GM18511 (cell line): Measurements from ENCODE around the gene UGT8.
"Not testable (repeated sequence)": the region's sequence is repeated elsewhere in the genome, so short reads cannot be mapped to it uniquely, and the experiment has no call there.

Source experiments
- ATAC-seq: cut with Tn5 transposase; IDR thresholded peaks from one replicate; pipeline ENCODE4 v1.9.1; 2021; ENCODE audit warnings: mild to moderate bottlenecking, moderate library complexity; ENCODE audit not compliant: unreplicated experiment

UGT8 gene

DNA sequence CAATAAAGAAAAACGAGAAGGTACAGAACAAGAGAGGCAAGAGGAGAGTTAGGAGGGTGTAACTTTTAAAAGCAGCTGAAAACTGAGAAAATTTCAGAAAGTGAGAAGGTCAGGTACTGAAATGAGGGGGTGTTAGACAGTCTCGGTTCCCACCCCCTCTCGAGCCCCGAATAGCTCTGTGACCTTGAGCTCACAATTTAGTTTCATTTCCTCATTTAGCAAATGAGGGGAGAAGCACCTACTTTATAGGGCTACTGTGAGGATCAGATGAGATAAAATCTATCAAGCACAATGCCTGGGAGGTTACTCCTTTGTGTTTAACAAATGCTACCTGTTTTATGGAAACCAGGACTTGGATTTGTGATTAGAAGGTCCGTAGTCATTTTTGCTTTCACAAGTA lies 4.9 kb downstream of the UGT8 start:
- peak; percentile 91 for ATAC-seq

DNA sequence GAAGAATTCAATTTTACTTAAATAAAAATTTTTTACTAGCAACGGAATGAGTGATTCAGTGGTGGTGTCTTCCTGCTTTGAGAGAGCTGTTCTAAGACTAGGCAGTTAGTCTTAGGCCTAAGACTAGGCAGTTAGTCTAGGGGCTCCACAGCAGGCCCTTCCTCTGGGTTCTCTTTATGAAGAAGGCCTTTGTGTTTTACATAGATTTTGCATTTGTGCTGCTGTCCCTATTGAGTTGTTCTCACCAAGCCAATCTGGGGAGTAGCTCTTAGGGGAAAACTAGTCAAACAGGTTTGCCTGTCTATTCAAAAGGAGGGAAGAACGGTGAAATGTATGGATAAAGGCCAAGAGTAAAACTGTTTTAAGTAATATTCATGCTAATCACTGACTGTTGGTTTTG lies 7.6 kb downstream of the UGT8 start:
- ATAC-seq = no peak

DNA sequence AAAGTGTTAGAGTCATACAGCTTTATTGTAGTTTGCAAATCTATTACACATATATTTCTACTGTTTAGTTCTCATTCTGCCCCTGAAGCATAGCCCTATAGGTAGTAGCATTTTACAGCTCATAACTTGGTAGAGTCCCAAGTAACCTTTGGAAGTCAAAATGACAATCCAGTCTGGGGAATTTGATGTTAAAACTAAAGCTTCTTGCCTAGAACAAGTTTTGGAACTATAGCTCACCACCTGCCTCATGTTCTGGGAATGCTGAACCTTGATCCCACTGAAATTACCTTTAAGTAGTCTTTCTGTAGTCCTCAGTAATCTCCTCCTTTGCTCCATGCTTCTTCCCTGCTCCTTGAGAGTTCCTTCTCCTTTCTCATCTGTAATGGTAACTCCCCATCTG lies 8.4 kb downstream of the UGT8 start:
- no peak for ATAC-seq

DNA sequence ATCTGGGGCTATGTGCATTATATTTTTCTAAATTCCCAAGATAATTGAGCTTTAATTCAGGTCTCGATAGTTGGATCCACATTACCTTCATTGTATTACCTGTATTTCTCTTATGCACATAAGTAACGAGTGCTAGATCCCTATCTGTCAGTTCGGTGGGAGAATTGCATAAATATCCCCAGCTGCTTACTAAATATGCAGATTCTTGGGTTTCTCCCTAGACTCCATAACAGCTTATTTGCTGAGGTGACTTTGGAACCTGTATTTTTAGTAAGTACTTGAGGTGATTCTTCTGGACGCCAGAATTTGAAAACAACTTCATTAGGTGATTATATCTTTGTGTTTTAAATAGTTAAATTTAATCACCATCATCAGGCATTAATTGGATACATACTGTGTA lies 15.0 kb downstream of the UGT8 start:
- no peak for ATAC-seq

DNA sequence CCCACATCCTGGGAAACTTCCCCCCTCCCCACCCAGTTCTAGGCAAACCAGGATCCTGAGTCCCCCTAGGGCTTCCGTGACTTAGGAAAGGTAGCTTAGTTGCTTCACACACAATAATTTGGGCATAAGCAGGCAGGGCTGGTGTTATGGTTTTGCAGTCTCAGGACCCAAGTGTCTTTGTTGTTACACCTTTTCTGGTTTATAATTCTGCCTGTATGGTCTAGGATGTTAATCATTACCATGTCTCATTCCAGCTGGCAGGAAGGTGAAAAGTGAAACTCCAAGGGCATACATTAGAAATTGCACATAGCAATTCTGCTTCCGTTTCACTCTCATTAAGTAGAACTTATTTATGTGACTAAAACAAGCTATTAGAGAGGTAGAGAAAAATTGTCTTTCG lies 16.8 kb downstream of the UGT8 start:
- peak; percentile 92 for ATAC-seq

DNA sequence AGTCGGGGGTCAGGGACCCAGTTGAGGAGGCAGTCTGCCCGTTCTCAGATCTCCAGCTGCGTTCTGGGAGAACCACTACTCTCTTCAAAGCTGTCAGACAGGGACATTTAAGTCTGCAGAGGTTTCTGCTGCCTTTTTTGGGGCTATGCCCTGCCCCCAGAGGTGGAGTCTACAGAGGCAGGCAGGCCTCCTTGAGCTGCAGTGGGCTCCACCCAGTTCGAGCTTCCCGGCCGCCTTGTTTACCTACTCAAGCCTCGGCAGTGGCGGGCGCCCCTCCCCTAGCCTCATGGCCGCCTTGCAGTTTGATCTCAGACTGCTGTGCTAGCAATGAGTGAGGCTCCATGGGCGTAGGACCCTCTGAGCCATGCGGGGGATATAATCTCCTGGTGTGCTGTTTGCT lies 17.4 kb downstream of the UGT8 start:
- not testable (repeated sequence) for ATAC-seq

DNA sequence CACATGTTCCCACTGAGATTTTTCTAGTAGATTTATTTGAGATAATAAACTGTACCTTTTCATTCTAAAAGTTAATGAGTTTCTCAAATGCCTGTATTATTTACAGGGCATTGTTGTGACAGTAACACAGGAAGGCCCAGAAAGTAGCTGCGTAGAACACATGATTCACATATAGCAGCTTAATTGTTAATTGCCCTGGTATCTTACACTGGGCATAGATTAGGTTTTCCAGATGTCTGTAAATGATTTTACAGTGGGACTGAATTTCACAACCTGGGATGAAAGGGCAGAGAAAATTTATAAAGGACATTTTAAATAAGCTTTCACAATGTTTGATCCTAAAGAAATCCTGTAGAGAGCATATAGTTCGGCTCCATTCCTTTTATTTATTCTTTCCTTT lies 27.6 kb downstream of the UGT8 start:
- ATAC-seq = no peak

DNA sequence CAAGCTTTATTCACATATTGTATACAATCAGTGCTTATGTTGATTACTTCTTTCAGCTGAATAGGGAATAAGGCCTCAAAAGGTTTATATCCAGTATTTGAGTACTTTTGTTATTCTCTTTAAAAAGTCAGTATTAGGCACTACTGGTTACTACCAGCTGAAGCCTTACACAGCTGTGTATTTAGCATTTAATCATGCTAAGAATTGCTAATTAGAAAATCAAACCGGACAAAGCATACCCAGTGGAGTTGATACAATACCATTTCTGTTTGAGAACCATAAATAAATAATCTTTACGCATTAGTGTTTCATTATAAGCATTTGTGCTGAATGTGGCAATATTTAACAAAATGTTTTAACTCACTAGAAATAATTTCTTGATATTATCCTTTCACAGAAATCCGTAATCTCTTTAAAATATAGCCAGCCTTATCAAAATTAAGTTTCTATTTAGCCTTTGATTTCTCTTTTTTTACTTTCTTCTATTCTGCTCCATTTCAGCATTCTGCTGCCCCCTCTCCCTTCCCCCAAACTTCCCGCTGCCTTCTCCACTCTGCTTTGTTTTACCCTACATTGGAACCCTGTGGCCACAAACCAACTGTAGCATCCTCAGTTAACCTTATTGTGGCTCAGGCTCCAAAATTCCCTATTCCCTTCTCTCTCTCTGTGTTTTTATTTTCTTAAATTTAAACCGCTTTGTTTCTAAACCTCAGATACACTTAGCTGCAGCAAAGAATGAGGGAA lies 37.8 kb downstream of the UGT8 start:
- ATAC-seq = no peak

DNA sequence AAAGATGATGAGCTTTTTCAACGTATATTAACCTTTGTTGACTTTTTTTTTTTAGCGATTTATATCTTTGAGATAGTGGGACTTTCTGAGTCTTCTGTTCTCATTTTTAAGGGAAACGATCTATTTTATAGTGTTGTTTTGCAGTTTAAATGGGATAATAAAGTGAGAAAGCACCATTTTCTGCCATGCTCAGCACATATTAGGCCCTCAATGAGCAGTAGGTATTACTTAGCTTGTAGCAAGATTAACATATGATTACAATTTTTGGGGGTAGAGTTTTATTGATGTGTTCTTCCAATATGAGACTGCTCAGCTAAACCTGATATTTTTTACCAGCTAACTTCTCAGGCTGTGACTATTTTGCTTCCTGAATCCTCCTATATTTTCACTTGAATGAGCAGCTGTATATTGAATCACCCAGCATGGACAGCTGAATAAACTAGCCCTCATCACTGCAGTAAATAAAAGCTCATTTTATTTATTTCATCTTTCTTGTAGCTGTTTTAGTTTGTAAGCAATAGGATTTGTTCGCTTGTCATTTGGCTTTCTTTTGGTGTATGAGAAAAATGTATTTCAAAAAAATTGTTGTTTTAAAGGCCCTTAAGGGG lies 43.7 kb downstream of the UGT8 start:
- no peak for ATAC-seq

DNA sequence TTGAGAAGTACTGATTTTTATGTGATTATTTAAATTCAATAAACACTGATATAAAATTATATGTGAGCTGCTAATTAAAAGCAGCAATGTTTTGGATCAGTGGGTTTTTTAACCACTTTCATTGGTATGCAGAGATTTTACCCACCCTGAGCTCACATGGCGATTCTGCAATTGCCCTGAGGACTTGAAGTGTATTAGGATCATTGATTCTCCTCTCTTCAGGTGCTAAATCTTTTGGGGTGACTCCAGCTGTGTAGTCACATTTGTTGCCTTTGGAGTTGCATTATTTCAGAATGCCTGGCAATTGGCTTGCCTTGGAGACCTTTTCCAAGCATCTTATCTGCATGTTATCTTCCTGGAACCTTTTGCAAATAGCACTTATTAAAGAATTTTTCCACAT lies 51.3 kb downstream of the UGT8 start:
- ATAC-seq = no peak

DNA sequence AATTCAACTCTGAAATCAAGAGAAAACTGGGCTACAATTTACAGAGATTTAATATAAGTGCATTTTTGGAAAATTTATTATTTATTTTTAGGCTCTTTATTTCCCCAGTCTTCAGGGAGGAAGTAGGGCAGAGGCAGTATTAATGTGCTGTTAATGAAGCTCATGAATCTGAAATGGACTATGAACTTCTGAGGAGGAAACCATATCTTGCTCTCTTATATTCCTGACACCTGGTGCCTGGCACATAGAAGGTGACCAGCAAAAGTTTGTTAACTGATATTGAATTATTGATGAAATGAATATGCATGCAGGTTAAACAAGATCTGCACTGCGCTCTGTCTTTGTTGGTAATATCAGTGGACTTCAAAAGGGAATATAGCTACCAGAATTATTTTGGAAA lies 55.1 kb downstream of the UGT8 start:
- no peak for ATAC-seq

DNA sequence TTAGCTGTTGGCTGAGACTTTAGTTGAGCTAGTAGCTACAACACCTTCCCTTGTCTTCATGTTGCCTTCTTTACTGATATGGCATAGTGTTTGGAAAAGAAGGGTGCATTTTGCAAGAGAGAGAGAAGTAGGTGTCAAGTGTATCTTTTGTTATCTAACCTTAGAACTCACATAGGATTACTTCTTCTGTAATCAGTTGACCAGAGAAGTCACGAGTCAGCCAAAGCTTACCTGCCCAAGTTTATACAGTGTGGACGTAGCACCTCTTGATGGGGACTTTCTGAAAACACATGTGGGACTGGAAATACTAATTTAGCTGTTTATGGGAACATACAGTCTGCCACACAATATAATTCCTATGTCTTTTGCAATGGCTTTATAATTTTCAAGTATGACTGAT lies 56.0 kb downstream of the UGT8 start:
- ATAC-seq = no peak

DNA sequence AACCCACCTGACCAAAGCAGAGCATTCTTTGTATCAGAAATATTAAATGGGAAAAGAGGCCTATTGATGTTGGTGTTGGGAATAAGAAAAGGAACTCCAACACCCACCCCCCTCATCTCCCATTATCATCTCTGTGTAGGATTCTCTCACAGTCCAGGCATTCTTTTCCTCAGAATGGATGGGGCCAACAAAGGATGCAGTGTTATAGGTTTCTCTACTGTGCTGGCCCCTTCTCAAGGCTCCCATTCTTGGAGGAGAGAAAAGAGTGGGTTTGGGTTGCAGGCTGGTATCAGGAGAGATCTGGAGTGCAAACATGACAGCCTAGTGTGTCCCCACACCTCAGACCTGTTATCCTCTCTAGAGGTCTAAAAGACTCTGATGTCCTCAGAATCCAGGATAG lies 59.6 kb downstream of the UGT8 start:
- no peak for ATAC-seq

DNA sequence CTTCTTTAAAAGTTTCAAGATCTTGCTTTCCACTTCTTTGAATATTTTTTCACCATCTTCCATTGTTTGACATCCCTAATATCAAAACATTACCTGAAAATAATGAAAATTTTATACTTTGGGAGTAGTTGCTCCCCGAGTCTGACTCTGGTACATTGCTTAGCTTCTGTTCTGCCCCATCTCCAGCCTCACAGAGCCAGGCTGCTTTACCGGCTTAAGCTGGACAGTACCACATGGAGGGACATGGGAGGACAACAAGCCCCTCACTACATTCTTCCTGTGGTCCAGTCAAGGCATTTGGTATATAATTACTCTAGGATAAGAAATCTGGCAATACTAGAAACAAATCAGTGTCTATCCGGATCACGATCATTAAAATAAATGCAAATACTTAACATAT lies 60.2 kb downstream of the UGT8 start:
- ATAC-seq = no peak

DNA sequence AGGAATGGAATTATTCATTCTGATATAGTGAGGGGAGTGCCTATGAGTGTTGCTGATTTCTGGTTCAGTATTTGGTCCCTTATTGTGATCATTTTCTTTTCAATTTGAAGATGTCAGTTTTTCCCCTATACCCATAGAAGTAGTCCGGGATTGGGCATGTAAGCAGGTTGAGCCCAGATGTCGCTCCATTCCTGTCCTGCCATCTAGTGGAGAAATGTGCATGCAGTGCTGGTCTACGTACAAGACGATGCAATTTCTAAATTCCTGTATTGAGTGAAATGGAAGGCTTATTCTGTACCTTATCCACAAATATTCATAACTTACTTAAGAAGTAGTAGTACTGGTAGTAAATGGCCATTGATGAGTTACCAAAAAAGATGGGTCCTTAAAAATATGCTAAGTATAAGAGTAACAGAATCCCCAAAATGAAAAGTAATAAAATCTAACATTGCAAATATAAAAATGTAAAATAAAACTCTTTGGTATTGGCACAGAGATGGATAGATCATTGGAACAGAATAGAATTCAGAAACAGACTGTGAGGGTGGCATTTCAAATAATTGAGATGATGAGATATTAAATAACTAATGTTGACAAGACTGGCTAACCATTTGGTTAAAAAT lies 60.9 kb downstream of the UGT8 start:
- peak; percentile 96 for ATAC-seq

DNA sequence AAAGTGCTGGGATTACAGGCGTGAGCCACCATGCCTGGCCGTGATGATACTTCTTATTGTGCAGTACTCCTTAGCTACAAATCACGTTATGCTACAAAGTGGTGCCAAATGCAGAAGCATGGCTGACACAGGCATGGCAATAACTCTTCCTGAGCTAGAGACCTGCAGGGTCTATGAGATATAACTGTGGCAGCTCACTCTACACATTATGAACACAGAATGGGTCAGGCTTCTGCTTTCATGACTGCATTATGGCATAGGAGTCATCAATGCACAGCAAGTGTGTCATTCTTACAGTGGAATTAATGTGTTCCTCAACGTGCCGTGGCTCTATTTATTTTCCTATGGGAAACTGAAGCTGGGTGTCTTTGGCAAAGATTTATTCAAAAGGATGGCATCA lies 64.5 kb downstream of the UGT8 start:
- no peak for ATAC-seq

DNA sequence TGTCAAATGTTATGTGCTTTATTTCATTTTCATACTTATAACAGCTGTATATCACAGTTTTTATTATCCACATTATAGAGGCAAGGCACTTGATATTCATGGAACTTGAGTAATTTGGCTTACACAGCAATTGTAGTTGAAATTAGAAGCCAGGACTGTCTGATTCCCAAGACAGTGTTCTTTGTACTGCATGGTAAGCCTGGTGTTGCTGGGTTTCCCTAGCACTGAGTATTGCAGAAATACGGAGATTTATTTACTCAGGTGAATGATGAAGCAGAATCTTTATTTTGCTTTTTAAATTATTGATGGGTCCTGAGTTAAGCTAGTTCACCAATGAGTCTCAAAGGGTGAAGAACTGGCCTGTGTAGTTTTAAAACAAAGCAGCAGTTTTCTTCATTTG lies 70.0 kb downstream of the UGT8 start:
- ATAC-seq = no peak

DNA sequence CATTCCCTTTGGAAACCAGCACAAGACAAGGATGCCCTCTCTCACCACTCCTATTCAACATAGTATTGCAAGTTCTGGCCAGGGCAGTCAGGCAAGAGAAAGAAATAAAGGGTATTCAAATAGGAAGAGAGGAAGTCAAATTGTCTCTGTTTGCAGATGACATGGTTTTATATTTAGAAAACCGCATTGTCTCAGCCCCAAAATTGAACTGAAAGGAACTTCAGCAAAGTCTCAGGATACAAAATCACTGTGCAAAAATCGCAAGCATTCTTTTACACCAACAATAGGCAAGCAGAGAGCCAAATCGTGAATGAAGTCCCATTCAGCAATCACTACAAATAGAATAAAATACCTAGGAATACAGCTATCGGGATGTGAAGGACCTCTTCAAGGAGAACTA lies 72.1 kb downstream of the UGT8 start:
- ATAC-seq = peak; percentile 65

DNA sequence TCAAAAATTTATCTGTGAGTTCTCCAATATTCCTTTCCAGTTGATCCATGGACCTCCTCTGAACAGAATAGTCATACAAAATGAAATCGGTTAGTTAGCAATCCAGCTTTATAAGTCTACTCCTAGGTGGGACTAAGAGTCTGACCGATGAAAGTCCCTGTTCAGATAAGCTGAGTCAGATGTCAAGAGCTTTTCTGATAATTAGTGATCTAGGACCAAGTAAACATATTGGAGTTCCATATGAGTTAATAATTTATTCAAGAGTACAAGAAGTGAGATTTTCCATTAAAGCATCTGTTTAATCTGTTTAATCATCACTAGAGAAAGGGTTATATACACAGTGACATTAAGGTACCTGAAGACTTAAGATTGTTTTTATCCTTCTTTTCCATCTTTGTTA lies 74.7 kb downstream of the UGT8 start:
- ATAC-seq = no peak

DNA sequence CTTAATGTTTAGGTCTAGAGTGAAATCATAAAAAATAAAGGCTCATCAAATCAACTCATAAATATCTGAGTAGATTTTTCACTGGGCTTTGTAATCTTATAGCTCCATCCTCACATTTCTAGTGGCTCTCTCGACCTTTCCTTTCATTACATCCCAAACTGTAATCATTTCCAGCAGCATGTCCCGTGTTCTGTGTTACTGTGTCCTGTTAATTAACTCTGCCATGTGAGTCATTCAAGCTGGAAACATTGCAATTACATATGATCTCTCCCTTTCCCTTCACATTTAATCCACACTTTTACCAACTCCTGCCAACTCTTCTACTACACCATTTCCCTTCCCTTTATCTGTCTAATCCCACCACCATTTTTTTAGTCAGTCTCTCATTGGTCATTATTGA lies 75.5 kb downstream of the UGT8 start:
- no peak for ATAC-seq

DNA sequence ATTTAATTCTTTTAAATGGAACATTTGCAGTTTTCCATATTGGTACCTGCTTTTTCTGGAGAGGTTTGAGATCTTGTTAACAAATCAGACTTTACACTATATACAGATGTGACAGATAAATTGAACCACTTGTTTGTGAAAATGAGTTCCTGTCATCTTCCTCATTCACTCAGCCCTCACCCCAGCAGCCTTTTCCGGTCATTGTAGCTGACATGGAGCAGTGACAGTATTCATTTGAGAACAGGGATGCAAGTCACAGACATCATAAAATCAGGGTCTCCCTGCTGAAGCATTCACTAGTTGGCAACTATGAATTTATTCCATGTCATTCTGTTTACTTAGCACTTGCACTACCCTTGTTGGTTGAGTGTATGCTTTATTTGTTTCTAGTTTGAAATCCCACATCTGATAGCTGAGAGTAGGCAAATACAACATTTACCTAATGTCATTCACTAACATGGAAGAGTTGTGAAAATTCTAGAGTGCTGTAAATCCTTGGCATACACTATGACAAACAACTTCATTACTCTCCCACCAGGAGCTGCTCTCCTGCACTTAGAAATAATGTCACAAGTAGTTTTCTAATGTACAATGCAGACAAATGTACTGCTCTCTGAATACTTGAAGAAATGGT lies 78.9 kb downstream of the UGT8 start:
- no peak for ATAC-seq

DNA sequence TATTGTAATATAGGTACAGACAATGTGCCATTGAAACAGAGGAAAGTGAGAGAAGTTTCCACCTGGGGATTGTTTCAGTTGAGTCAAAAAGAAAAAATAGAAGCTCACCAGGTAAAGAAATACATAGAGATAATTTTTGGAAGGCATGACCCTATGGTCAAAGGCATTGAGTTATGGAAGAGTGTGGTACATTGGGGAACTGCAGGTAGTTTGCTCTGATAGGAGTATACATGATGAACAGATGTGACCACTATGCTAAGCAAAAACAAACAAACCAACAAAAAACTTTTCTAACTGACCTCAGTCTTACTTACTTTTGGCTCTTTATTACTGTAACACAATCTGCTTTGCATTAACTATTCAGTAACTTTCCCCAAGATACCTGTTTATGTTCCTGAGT lies 85.9 kb downstream of the UGT8 start:
- no peak for ATAC-seq
